NCI-H2081 (cell line): ENCODE measurements around the gene SIVA1.

Experiments used
- DNase-seq, 2 experiments: peaks; one replicate each; lab custom pipeline; 2025; lab: John Stamatoyannopoulos, UW

SIVA1 gene

GRCh38 chr14:104752735-104753527 lies at the start of gene SIVA1:
Gene SIVA1 (plus strand): TSS chr14:104753147. CDS start chr14:104753202, 55 bp downstream.
- peak; percentile 99 to 100 for DNase-seq

GRCh38 chr14:104703269-104703668 lies 49.7 kb upstream of the SIVA1 start:
- no peak for DNase-seq

GRCh38 chr14:104704252-104704651 lies 48.7 kb upstream of the SIVA1 start:
- no peak for DNase-seq

- DNase-seq = no peak
Observed at GRCh38 chr14:104705340-104706047, 47.5 kb upstream of the SIVA1 start.

- DNase-seq = no peak
Observed at GRCh38 chr14:104706733-104707607, 46.0 kb upstream of the SIVA1 start.

- DNase-seq = no peak
Observed at GRCh38 chr14:104707608-104708595, 45.0 kb upstream of the SIVA1 start.

- peak; percentile 61 to 70 for DNase-seq
Observed at GRCh38 chr14:104708606-104709268, 44.2 kb upstream of the SIVA1 start.

GRCh38 chr14:104709387-104710039 lies 43.4 kb upstream of the SIVA1 start:
- DNase-seq = no peak

GRCh38 chr14:104710071-104710735 lies 42.7 kb upstream of the SIVA1 start:
- no peak for DNase-seq

GRCh38 chr14:104712881-104713734 lies 39.8 kb upstream of the SIVA1 start:
- DNase-seq = no peak

GRCh38 chr14:104714066-104714465 lies 38.9 kb upstream of the SIVA1 start:
- no peak for DNase-seq

GRCh38 chr14:104714681-104715080 lies 38.3 kb upstream of the SIVA1 start:
- DNase-seq = no peak

- DNase-seq = no peak
Observed at GRCh38 chr14:104715416-104715815, 37.5 kb upstream of the SIVA1 start.

- no peak for DNase-seq
Observed at GRCh38 chr14:104715871-104716270, 37.1 kb upstream of the SIVA1 start.

- DNase-seq = no peak
Observed at GRCh38 chr14:104717137-104717536, 35.8 kb upstream of the SIVA1 start.

- no peak for DNase-seq
Observed at GRCh38 chr14:104717646-104718045, 35.3 kb upstream of the SIVA1 start.

- no peak for DNase-seq
Observed at GRCh38 chr14:104718147-104718546, 34.8 kb upstream of the SIVA1 start.

- DNase-seq = no peak
Observed at GRCh38 chr14:104718871-104719270, 34.1 kb upstream of the SIVA1 start.

GRCh38 chr14:104719343-104719742 lies 33.6 kb upstream of the SIVA1 start:
- DNase-seq = no peak
